NCI-H345 (cell line): Measurements from ENCODE around the gene SLC6A2.

Experiments used
- DNase-seq: peaks from one replicate; lab custom pipeline; 2025; lab: John Stamatoyannopoulos, UW

The SLC6A2 gene

GRCh38 chr16:55672471-55672870, 16.7 kb downstream of the SLC6A2 start:
- no peak for DNase-seq

GRCh38 chr16:55678161-55678821, 22.5 kb downstream of the SLC6A2 start:
- no peak for DNase-seq

DNA sequence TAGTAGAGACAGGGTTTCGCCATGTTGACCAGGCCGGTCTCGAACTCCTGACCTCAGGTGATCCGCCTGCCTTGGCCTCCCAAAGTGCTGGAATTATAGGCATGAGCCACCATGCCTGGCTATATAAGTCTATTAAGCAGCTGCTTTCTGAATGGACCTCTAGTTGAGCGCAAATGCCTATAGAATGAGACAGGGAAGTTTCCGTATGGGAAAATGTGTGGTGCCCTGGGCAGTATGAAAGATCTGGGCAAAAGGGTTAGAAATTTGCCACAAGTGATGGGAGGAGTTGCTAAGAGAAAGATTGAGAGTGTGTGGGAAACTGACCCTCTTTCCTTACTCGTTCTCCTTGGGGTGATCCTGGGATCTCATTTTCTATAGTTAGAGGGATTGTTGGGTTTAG, 26.3 kb downstream of the SLC6A2 start:
- no peak for DNase-seq

GRCh38 chr16:55685973-55686372, 30.2 kb downstream of the SLC6A2 start:
- no peak for DNase-seq

DNA sequence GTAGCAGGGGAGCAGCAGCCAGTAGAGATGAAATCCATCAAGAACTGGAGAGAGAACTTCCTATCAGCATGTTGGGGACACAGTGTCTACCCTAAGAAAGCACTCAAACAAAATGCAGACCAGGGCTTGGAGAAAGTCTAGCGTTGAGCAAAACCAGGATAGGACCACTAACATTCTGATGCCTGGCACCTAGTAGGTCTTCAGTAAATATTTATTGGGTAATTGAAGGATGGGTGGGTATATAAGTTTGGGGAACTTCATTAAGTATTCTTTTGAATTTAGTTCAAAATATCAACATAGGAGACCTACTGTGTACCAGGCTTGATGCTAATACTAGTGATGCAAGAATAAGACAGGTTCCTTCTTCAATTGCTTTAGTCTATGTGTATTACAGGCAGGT, 30.9 kb downstream of the SLC6A2 start:
- DNase-seq: no peak

GRCh38 chr16:55687802-55688201, 32.0 kb downstream of the SLC6A2 start:
- DNase-seq: no peak

DNA sequence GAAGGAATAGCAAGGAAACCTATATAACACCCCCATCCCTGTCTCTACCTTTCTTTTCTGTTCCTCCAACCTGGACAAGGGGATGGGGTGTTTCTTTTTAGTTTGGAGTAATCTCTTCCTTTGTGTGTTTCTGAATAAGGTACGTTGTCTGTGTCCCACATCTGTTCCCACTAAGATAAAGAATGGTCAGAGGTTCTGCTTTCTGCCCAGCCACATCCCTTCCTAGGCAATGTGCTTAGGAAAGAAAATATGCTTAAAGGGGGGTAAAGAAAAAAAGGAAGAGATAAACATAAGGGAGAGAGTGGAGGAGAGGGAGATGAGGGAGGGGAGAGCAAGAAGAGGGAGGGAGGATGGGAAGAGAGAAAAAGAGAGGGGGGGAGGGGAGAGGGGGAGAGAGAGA, 35.1 kb downstream of the SLC6A2 start:
- DNase-seq: no peak

DNA sequence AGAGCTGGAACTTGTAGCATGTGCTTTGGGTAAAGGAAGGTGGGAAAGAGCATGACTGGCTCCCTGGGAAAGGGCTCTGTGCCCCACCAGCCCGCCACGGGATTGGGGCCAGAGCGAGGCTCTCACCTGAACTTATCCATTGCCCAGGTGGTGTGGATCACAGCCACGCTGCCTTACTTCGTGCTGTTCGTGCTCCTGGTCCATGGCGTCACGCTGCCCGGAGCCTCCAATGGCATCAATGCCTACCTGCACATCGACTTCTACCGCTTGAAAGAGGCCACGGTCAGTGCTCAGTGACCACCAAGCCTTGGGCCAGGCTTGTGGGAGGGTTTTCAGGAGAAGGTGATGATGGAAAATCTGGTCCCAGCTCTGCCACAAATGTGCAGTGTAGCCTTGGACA, 36.0 kb downstream of the SLC6A2 start:
- no peak for DNase-seq

DNA sequence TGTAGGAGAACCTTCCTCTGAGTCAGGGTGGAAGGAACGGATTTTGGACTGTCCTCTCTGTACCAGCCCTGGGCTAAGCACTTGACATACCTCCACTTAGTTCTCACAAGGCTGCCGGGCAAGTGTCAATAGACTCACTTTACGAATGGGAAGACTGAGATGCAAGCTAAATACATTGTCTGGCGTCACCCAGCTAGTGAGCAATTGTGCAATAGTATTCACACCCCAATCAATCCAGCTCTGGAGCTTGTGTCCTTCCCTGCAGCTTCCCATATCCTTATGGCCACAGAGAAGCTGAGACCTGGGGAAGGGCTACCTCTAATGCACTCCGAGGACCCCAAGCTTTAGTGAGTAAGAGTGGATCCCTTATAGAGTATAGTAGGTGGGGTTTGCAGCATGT, 39.8 kb downstream of the SLC6A2 start:
- DNase-seq: no peak

DNA sequence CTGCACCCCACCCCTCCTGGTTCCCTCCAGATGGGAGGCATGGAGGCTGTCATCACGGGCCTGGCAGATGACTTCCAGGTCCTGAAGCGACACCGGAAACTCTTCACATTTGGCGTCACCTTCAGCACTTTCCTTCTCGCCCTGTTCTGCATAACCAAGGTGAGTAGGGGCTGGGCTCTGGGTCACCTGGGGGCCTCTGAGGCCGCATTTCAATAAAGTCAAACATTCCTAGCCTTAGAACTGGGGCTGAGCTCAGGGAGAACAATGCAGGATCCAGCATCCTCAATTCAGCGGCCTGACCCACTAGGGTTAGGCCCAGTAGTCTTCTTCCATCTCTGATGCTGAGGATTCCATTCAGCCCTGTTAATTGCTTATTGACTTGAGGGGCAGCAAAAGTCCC, 42.1 kb downstream of the SLC6A2 start:
- no peak for DNase-seq

- no peak for DNase-seq
Observed at GRCh38 chr16:55698331-55698730, 42.5 kb downstream of the SLC6A2 start.

- no peak for DNase-seq
Observed at GRCh38 chr16:55698946-55699345, 43.2 kb downstream of the SLC6A2 start.

DNA sequence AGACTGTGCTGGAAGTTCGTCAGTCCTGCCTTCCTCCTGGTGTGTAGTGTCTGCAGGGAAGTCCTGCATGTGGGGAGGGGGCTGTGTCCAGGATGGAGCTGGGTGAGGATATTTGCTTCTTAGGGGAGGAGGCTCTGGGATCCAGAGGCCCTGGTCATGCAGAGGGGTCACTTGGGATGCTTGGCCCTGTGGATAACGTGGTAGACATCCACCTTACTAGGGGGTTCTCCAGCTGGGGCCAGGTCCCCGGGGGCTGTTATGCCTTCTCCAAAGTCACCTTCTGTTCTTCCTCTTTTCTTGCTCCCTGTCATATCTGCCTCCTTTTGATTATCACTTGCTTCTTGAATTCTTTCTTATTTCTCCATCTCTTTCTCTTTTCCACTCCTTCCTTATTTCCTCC, 43.8 kb downstream of the SLC6A2 start:
- no peak for DNase-seq

DNA sequence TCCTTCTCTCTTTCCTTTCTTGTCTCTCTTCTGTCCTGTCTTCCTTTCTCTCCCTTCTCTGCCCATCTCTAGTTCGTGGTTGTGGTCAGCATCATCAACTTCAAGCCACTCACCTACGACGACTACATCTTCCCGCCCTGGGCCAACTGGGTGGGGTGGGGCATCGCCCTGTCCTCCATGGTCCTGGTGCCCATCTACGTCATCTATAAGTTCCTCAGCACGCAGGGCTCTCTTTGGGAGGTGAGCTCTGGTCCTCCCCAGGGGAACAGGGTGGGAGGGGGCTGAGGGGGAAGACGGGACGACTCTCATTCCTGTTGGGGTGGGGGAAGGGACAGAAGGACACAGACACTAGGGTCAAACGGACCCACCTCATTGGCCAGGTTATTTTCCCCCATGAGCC, 44.3 kb downstream of the SLC6A2 start:
- DNase-seq: no peak

GRCh38 chr16:55700961-55701360, 45.2 kb downstream of the SLC6A2 start:
- no peak for DNase-seq

DNA sequence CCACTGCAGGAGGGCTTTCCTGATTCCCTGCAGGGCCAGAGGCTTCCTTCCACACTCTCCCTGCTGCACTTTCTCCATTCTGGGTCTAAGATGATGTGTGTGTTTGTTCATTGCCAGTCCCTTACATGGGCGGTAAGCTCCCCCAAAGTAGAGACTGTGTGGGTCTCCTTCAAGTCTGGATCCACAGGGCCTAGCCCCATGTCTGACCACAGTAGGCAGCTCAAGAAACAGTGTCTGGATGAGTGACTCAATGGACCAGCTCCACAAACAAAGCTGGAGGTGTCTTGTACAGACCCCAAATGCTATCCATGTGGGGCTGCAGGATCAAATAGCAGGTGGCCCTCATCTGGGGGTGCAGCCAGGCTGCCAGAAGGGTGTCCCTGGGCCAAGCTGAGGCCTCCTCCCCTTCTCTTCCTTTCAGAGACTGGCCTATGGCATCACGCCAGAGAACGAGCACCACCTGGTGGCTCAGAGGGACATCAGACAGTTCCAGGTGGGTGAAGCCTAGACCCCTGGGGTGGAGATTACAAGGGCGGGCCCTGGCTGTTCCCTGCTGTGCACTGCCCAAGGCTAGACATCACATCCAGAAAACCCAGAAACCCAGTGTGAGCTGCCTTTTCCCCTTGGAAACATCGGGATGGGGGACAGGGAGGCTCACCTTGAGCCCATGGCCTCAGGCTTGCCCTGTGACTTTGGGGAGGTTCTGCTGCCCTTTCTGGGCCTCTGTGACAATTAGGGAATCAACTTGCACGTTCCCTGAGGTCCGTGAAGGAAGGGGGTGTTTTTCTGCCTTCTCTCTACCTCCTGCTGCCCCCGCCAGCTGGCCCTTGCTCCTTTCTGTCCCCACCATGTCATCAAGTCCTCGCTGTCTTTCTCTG, 45.9 kb downstream of the SLC6A2 start:
- DNase-seq: peak; percentile 35

- peak; percentile 1 for DNase-seq
Observed at GRCh38 chr16:55703003-55704001, 47.5 kb downstream of the SLC6A2 start.

DNA sequence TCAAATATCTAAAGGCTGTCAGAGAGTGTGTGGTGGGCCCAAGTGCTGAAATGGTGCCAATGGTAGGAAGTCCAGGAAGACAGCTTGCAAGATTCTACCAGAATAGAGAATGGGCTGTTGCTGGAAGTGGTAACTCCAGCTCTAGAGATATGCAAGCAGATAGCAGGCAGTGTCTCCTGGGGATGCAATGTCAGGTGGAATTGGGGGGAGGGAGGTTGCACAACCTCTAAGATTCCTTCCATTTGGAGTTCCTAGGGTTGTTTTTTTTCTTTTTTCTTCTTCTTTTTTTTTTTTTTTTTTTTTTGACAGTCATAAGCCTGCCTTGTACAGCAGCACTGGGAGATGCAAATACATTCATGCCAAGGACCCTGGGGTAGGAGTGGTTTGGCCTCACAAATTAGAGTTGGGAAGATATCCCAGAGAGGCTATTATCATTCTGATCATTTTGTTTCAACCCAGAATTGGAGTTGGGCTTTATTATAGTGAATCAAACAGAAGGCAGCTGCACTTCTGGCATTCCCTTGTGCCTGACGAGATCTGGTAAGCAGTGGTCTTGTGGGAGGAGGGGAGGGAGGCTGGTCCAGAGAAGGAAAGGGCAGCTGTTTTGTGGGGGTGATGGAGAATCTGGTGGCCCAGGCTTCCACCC, 51.1 kb downstream of the SLC6A2 start:
- DNase-seq: no peak

DNA sequence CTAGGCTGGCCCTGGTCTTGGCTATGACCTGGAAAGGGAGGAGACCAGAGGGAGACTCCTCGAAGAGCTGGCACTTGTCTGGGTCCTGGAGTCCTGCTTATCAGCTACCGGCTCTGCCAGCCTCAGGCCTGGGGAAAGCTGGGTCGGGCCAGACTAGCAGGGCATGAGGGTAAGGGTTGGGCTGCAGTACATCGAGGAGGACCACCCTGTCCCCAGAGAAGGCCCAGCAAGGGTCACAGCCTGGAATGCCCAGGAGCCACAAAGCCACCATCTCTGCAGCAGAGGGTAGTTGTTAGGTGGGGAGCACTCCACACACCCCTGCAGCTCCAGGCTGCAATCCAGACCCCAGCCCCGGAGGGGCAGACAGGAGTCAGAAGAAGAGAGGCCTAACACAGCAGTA, 54.0 kb downstream of the SLC6A2 start:
- no peak for DNase-seq

GRCh38 chr16:55710466-55710865, 54.7 kb downstream of the SLC6A2 start:
- no peak for DNase-seq

DNA sequence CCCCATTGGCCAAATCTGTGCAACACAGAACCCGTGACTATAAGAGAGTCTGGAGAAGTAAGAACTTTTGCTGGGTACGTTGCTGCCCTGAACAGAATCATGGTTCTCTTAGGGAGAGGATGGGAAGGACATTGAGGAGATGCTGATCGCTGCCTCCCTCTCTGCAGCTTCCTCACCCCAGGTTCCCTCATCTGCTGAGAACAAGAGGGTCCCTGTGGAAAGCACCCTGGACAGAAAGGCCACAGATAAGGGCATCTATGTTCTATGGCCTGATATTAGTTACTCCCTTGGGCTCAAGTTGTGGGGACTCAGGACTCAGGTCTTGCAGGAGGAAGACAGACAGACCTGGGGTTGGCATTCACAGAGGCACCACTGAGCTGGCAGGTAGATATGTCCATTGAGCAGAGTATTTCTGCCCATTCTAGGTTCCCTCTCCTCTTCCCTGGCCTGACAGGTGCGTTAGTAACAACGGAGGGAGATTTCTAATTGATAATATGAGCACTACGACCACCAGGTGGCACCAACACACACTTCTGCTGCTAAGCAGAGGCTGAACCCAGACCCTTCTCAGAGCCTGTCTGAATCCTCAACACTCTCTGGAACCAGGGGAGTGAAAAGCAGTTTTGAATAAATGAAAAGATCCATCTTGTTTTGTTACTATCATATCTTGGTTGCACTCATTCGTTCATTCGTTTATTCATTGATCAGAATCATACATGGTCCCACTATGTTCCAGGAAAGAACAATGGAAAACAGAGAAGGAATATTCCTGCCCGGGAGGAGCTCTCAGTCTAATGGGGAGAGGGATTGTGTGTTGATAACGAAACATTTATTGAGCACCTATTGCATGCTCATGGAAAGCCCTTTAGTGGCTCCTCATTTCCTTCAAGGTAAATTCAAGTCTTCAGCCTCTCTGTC, 56.4 kb downstream of the SLC6A2 start:
- DNase-seq: peak; percentile 26
